HPDE6-E6E7 (cell line): ENCODE results near the gene ABCE1.

Source experiments
- DNase-seq: peaks from one replicate; pipeline ENCODE4 v3.0.0; 2011; ENCODE audit warnings: missing footprints; ENCODE audit errors: extremely low spot score

Gene ABCE1

DNA sequence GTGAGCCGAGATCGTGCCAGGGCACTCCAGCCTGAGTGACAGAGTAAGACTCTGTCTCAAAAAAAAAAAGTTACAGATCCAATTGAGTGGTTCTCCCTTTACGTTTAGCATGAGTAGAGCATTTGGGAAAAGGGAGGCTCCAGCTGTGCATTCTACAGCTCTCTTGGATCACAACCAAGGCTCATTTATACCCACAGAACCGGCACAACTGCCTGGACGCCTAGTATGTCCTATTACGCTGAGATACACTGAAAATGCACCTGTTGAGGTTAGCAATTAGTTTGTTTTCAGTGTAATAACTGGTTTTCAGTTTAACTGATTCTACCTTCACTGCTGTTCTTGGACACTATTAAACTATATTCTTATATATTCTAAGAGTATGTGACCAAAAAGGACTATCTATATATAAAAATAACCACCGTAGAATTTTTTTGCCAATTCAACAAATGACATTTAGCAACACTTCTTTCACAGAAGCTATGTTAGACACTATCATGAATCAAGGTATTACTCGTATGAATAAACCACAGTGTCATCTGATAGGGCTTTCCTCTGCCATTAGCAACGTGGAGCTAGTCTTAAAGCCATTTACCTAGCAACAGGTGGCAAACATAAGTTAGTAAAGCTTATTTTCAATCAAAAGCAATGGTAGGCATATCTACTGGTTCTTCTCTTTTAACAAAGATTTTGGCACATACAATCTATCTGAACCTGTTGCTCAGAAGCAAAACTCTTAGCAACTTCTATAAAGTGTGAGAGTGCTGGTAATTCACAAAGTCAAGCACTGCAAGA is 78.7 kb downstream of the ABCE1 start:
- no peak for DNase-seq

DNA sequence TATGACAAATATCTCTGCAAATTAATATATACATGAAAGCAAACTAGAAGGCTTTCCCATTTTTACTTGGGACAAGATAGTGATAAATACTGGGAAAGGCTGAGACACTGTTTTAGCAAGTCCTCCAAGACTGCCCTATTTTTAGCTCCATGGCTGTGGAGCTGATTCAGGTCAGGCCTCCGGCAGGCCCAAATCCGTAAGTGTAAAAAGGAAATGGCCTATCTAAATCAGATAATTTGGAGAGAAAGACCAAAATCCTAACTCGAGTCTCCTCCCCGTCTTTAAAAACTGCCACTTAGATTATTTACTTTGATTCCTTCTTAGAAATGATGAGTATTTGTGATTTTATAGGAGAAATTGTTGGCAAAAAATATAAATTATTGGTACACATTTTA is 79.4 kb downstream of the ABCE1 start:
- DNase-seq = no peak

DNA sequence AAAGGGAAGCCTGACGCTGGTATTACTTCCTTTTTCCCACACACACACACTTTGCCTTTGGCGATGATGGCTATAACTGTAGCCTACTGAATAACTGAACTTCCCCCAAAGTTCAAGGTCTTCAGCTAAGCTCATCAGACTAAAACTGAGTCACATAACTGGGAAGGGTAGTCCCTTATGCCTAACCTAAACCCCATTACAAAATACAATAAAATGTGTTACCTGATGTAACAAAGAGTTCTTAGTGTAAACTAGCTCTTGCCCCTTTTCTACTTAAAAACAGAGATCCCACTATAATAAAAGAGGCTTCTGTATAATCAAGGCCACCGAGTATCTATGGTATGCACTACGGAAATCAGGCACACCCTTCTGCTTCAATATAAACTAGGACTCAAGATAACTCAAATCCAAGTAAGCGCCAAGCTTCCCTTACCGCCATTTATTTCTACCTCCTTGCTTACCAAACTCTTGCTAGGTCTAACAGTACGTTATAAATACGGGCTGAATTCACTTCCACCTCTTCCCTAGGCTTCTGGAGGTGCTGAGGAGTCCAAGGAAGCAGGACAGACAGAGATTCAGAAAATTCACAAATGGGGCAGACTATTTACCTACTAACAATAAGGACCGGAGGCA is 79.9 kb downstream of the ABCE1 start:
- DNase-seq = no peak

DNA sequence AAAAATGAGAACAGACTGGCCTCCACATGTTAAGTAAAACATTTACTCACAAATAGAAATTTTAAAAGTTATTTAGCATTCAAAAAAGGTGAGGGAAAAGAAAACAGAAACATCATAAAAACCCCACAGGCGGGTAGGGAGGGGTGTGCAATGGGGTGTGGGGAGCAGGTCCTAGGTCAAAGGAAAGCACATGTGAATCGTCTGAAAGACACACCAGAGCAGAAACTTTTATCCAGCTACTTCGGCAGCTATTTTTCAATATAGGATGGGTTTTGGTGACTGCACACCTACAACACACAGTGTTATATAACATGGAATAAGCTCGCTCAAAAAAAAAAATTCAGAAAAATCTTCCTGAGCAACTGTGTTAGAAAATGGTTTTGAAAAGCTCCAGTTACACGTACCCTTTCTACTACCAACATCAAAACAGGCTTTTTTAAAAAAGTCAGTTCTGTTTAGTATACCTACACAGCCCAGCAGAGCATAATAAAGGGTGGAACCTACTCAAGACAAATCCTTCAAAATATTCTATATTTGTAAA is 80.7 kb downstream of the ABCE1 start:
- no peak for DNase-seq
